Measurements from ENCODE around the gene PTOV1. TPM values are rescaled to one million over a fixed set of nuclear protein-coding genes. Genes with fewer than 3 reads are reported as not detected.

The PTOV1 gene
- total RNA-seq, 4 donors from 2014 or later: 88.3 to 148 (median 98.9) TPM

DNA sequence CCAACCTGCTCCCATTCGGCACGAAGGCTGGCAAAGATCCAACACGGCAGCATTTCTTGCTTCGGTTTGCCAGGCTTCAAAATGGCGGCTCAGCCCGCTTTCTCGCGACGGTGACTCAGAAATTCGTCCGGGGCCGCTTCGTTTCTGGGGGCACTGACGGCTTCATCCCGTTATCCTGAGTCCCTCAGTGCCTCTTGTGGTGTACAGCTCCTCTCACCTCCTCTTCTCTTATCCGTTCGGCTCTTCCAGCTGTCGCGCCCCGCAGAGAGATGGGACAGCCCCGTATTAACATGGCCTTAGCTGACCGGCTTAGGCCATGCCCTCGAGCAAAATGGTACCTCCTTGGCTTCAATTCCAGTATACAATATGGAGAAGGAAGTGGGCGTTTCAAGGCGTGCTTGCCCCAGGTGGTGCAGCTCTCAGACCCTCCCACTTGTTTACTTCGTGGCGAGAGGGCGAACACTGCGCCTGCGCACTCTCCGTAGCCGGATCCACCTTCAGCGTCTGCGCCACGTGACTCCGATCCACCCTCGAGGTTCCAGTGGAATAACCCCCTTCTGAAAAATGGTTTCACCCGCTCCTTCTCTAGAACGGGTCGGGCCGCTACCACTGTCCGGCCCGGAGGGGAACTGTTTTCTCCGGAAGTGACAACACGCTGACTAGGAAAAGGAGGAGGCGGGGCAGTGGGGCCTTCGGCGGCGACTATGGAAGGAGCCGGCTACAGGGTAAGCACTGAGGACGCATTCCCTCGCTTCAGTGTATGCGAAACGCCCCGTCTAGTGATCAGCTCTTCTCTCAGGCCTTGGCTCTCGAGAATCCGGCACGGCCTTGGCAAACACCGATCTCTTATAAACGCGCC lies 26.3 kb downstream of the PTOV1 start, which contains the start of the genes AKT1S1 and TBC1D17:
Gene AKT1S1, minus strand, starts transcription at position 336 of the 859 bp plus-strand sequence. CDS start 4,060 bp downstream, outside the sequence.
Gene TBC1D17, plus strand, starts transcription at position 683 of the 859 bp plus-strand sequence. Its CDS starts 22 bp downstream, at position 705.
- Histone ChIP-seq H3K36me3 (peaks cover 22 to 30% of the 10 kb centered on the region in 2 donors), H3K9me3 (no peaks in the 10 kb centered on the region), H3K4me3 (replicated peaks in 1 of 3) (peak within 1 kb of the TSS; percentile 65 to 99 (median 96)), H3K4me1 (peaks cover 15 to 19% of the 10 kb centered on the region in 2 donors), H3K27me3 (no peaks in the 10 kb centered on the region), H3K27ac (peak within 1 kb of the TSS; percentile 98 to 100 (median 98))
- 1% methylated on average over 48 to 50 of the region's 61 CpGs for WGBS, 2 donors
- peak; percentile 90 to 93 for TF ChIP-seq POLR2A (IDR thresholded peaks at IDR 0.05)
- TF ChIP-seq, protein P1, sequence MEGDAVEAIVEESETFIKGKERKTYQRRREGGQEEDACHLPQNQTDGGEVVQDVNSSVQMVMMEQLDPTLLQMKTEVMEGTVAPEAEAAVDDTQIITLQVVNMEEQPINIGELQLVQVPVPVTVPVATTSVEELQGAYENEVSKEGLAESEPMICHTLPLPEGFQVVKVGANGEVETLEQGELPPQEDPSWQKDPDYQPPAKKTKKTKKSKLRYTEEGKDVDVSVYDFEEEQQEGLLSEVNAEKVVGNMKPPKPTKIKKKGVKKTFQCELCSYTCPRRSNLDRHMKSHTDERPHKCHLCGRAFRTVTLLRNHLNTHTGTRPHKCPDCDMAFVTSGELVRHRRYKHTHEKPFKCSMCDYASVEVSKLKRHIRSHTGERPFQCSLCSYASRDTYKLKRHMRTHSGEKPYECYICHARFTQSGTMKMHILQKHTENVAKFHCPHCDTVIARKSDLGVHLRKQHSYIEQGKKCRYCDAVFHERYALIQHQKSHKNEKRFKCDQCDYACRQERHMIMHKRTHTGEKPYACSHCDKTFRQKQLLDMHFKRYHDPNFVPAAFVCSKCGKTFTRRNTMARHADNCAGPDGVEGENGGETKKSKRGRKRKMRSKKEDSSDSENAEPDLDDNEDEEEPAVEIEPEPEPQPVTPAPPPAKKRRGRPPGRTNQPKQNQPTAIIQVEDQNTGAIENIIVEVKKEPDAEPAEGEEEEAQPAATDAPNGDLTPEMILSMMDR (IDR thresholded peaks at IDR 0.05): no peak
- DNase-seq: peak; percentile 99
- intact Hi-C loops (cut with DNase I): loop anchor here (10.0 kb wide), 1 partner anchor 112 kb away; the partner anchor contains the start of genes AP2A1 and TSKS

DNA sequence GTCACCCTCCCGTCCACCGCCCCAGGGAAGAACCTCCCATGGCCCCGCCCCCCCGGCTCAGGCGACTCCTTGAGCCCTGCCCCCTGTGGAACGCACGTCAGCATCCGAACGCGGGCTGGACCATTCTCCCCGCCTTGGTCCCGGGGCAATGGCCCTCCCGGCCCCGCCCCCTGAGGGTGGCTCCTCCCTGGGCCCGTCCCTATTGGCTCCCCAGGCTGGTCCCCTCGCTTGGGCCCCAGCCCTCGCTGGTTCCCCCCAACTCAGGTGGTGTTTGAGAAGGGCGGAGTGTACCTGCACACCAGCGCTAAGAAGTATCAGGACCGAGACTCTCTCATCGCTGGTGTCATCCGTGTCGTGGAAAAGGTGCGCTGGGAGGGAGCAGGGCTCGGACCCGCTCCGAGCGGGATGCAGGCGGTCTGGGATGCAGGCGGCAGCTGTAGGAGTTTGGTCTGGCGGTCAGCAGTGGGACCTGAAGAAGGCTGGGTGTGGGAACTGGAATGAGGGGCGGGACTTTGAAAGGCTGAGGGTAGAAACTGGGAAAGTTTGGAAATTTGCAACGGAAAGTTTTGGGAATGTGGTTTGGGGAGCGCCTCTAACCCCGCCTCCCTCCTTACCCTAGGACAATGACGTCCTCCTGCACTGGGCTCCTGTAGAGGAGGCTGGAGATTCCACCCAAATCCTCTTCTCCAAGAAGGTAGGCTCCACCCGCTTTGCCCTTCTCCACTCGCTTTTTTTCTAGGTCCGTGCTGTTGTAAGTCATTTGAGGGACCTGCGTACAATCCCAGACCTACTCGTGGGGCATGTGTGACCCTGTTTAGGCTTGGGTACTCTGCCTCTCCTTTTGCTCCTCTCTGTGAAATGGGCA lies 27.2 kb downstream of the PTOV1 start:
- DNase-seq: peak; percentile 98
- WGBS, 2 donors: 13% methylated on average over 24 to 29 of the region's 41 CpGs
- intact Hi-C loops (cut with DNase I): loop anchor here (10.0 kb wide), 1 partner anchor 113 kb away; the partner anchor contains the start of genes AP2A1 and TSKS
- H3K27me3 ChIP-seq: no peaks in the 10 kb centered on the region
- no peaks in the 10 kb centered on the region for H3K9me3 ChIP-seq
- peak overlapping the region; percentile 33 to 49 (median 47) for H3K4me3 ChIP-seq (replicated peaks in 1 of 3)
- H3K36me3 ChIP-seq: peaks cover 31 to 39% of the 10 kb centered on the region in 2 donors
- TF ChIP-seq, protein P1 (IDR thresholded peaks at IDR 0.05): no peak
- TF ChIP-seq POLR2A (IDR thresholded peaks at IDR 0.05): no peak
- H3K4me1 ChIP-seq: peaks cover 15 to 19% of the 10 kb centered on the region in 2 donors
- H3K27ac ChIP-seq: peak overlapping the region; percentile 90 to 100 (median 98)

DNA sequence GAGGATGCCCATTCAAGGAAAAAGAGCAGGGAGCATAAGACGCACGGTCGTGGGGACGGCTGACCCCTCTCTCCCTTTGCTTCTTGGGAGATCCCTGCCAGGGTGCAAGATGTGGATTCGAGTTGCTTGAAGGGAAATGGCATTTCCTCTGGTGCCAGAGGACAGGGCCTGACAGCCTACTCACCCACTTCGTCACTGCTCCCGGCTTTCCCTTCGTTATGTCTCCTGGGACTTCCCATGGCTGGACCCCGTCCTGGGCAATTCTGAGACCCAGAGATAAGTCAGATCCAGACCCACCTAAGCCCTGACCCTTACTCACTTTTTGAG lies 27.7 kb downstream of the PTOV1 start:
- Histone ChIP-seq H3K27ac (no peak overlapping the region), H3K36me3 (peaks cover 37 to 45% of the 10 kb centered on the region in 2 donors), H3K9me3 (no peaks in the 10 kb centered on the region), H3K4me1 (peaks cover 15 to 19% of the 10 kb centered on the region in 2 donors), H3K4me3 (replicated peaks in 1 of 3) (no peak overlapping the region), H3K27me3 (no peaks in the 10 kb centered on the region)
- 88 to 90% methylated on average over 9 of the region's 9 CpGs for WGBS, 2 donors
- intact Hi-C loops (cut with DNase I): loop anchor here (10.0 kb wide), 1 partner anchor 114 kb away; the partner anchor contains the start of genes AP2A1 and TSKS
- no peak for DNase-seq
- no peak for TF ChIP-seq POLR2A (IDR thresholded peaks at IDR 0.05)
- TF ChIP-seq, protein P1 (IDR thresholded peaks at IDR 0.05): no peak

DNA sequence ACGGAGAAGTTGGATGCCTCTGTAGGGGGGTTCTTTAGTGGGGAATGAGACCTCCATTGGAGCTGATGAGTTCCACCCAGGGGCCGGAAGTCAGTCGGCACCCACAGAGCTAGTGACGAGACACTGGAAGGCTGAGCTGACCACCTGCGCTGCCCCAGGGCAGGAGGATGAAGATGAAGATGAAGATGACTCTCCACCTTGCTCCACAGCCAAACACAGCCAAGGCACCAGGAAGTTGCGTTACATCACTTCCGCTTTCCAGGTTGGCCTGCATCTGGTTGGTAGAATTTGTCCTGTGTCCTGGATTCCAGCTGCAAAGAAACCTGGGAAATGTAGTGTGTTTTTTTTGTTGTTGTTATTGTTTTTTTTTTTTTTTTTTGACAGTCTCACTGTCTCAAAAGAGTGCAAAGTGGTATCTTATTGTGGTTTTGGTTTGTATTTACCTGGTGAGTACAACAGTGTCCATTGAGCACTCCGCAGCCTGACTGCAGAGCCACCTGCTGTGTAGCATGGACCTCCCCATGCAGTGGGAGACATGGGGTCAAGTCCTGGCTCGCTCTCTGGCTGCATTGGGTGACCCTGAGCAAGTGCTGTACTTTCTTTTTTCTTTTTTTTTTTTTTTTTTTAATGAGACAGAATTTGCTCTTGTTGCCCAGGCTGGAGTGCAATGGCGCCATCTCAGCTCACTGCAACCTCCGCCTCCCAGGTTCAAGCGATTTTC lies 28.4 kb downstream of the PTOV1 start:
- no peaks in the 10 kb centered on the region for H3K27me3 ChIP-seq
- no peak overlapping the region for H3K4me3 ChIP-seq (replicated peaks in 1 of 3)
- WGBS, 2 donors: 95 to 98% methylated on average over 12 of the region's 12 CpGs
- TF ChIP-seq, protein P1 (IDR thresholded peaks at IDR 0.05): no peak
- no peak for TF ChIP-seq POLR2A (IDR thresholded peaks at IDR 0.05)
- intact Hi-C loops (cut with DNase I): loop anchor here (10.0 kb wide), 1 partner anchor 115 kb away; the partner anchor contains the start of genes AP2A1 and TSKS
- peaks cover 15 to 19% of the 10 kb centered on the region in 2 donors for H3K4me1 ChIP-seq
- no peak overlapping the region for H3K27ac ChIP-seq
- DNase-seq: no peak
- H3K9me3 ChIP-seq: no peaks in the 10 kb centered on the region
- peaks cover 44 to 52% of the 10 kb centered on the region in 2 donors for H3K36me3 ChIP-seq
